H9 (cell line): ENCODE results near the gene HDAC3. TPM values are rescaled to one million over a fixed set of nuclear protein-coding genes. Genes with fewer than 3 reads are reported as not detected.
A peak's percentile ranks its signal among the peaks of the same experiment; 100 is the strongest.

Source experiments
- DNase-seq: peaks from one replicate; pipeline ENCODE4 v3.0.0-alpha.2; 2017
- H2AFZ ChIP-seq: one replicate; pipeline ENCODE4 v1.6.1; 2013; ENCODE audit warnings: mild to moderate bottlenecking, low read length, control low read depth, moderate library complexity
- H2AK5ac ChIP-seq: 2 replicates; pipeline ENCODE4 v1.6.1; 2013; ENCODE audit warnings: low read length, control low read depth, mixed read lengths; ENCODE audit not compliant: insufficient read length
- H2BK120ac ChIP-seq: one replicate; pipeline ENCODE4 v1.6.1; 2013; ENCODE audit warnings: low read depth, mild to moderate bottlenecking, low read length, control low read depth, inconsistent platforms; ENCODE audit not compliant: poor library complexity, severe bottlenecking
- H2BK12ac ChIP-seq: 2 replicates; pipeline ENCODE4 v1.6.1; 2013; ENCODE audit warnings: low read length, control low read depth, mixed read lengths, low read depth; ENCODE audit not compliant: insufficient read length
- H2BK15ac ChIP-seq: 2 replicates; pipeline ENCODE4 v1.6.1; 2013; ENCODE audit warnings: low read depth, low read length, control low read depth
- H2BK20ac ChIP-seq: one replicate; pipeline ENCODE4 v1.6.1; 2013; ENCODE audit warnings: low read depth, mild to moderate bottlenecking, low read length, control low read depth, inconsistent platforms; ENCODE audit not compliant: poor library complexity, severe bottlenecking
- H2BK5ac ChIP-seq: 2 replicates; pipeline ENCODE4 v1.6.1; 2013; ENCODE audit warnings: low read length, control low read depth, mixed read lengths; ENCODE audit not compliant: insufficient read length
- H3K14ac ChIP-seq: 2 replicates; pipeline ENCODE4 v1.6.1; 2013; ENCODE audit warnings: low read length, control low read depth; ENCODE audit not compliant: insufficient read depth
- H3K18ac ChIP-seq: 2 replicates; pipeline ENCODE4 v1.6.1; 2013; ENCODE audit warnings: low read depth, mild to moderate bottlenecking, mixed read lengths, low read length, control low read depth; ENCODE audit not compliant: insufficient read length
- H3K23ac ChIP-seq: 2 replicates; pipeline ENCODE4 v1.6.1; 2013; ENCODE audit warnings: low read length, control low read depth, mixed read lengths, low read depth; ENCODE audit not compliant: insufficient read length
- H3K23me2 ChIP-seq: 2 replicates; pipeline ENCODE4 v1.6.1; 2013; ENCODE audit warnings: low read depth, mild to moderate bottlenecking, mixed read lengths, low read length, control low read depth; ENCODE audit not compliant: insufficient read length, poor library complexity, severe bottlenecking
- H3K27ac ChIP-seq: 2 replicates; pipeline ENCODE4 v1.5.1; 2013; ENCODE audit warnings: low read length, control low read depth, mixed read lengths, low read depth; ENCODE audit not compliant: insufficient read length
- H3K27me3 ChIP-seq: 2 replicates; pipeline ENCODE4 v1.6.1; 2013; ENCODE audit warnings: low read length, control low read depth, inconsistent platforms; ENCODE audit not compliant: insufficient read depth
- H3K4ac ChIP-seq: 2 replicates; pipeline ENCODE4 v1.6.1; 2013; ENCODE audit warnings: low read depth, mild to moderate bottlenecking, control low read depth, inconsistent platforms, low read length, moderate library complexity
- H3K4me1 ChIP-seq: 2 replicates; pipeline ENCODE4 v1.6.1; 2013; ENCODE audit warnings: low read length, control low read depth, inconsistent platforms; ENCODE audit not compliant: insufficient read depth
- H3K4me2 ChIP-seq: 2 replicates; pipeline ENCODE4 v1.6.1; 2013; ENCODE audit warnings: low read length, control low read depth, mixed read lengths; ENCODE audit not compliant: insufficient read length, insufficient read depth
- H3K56ac ChIP-seq: 2 replicates; pipeline ENCODE4 v1.6.1; 2013; ENCODE audit warnings: low read depth, mild to moderate bottlenecking, mixed read lengths, low read length, control low read depth; ENCODE audit not compliant: insufficient read length
- H3K79me1 ChIP-seq: 2 replicates; pipeline ENCODE4 v1.6.1; 2013; ENCODE audit warnings: low read depth, mild to moderate bottlenecking, moderate library complexity, low read length, control low read depth, inconsistent platforms; ENCODE audit not compliant: insufficient read depth, poor library complexity, severe bottlenecking
- H3K79me2 ChIP-seq: 2 replicates; pipeline ENCODE4 v1.6.1; 2013; ENCODE audit warnings: low read length, control low read depth, inconsistent platforms; ENCODE audit not compliant: insufficient read depth
- H3K9ac ChIP-seq: 2 replicates; pipeline ENCODE4 v1.6.1; 2013; ENCODE audit warnings: low read length, control low read depth, mixed read lengths; ENCODE audit not compliant: insufficient read length; ENCODE audit errors: extremely low read depth
- H3K9me3 ChIP-seq: one replicate; pipeline ENCODE4 v1.6.1; 2013; ENCODE audit warnings: low read depth, low read length, inconsistent platforms; ENCODE audit not compliant: control insufficient read depth
- H3T11ph ChIP-seq: one replicate; pipeline ENCODE4 v1.6.1; 2013; ENCODE audit warnings: mild to moderate bottlenecking, low read length, control low read depth, inconsistent platforms
- H4K20me1 ChIP-seq: one replicate; pipeline ENCODE4 v1.6.1; 2013; ENCODE audit not compliant: control insufficient read depth, insufficient read length, insufficient read depth
- H4K5ac ChIP-seq: 2 replicates; pipeline ENCODE4 v1.6.1; 2013; ENCODE audit warnings: low read depth, mild to moderate bottlenecking, mixed read lengths, low read length, control low read depth; ENCODE audit not compliant: insufficient read length
- H4K8ac ChIP-seq: replicated peaks from 2 replicates; pipeline ENCODE4 v1.6.1; 2013; ENCODE audit warnings: low read length, control low read depth, mixed read lengths, low read depth; ENCODE audit not compliant: insufficient read length
- H4K91ac ChIP-seq: 2 replicates; pipeline ENCODE4 v1.6.1; 2013; ENCODE audit warnings: low read depth, mild to moderate bottlenecking, moderate library complexity, mixed read lengths, low read length, control low read depth; ENCODE audit not compliant: insufficient read length
- H3K27ac Mint-ChIP-seq, 3 experiments: 2 replicates in 2 of 3; 3 replicates in 1 of 3; pipeline ENCODE4 v1.8.0; 2020 to 2021; ENCODE audit warnings: mixed read lengths in 3 of 3, mild to moderate bottlenecking in 1 of 3, moderate library complexity in 1 of 3
- H3K27me3 Mint-ChIP-seq: 2 replicates; pipeline ENCODE4 v1.8.0; 2021; ENCODE audit warnings: low read depth, mild to moderate bottlenecking, moderate library complexity, mixed read lengths
- H3K36me3 Mint-ChIP-seq, 3 experiments: 2 replicates in 2 of 3; 3 replicates in 1 of 3; pipeline ENCODE4 v1.8.0; 2020 to 2021; ENCODE audit warnings: low read depth in 3 of 3, mixed read lengths in 3 of 3; ENCODE audit not compliant: insufficient read depth in 1 of 3
- H3K4me1 Mint-ChIP-seq, 2 experiments: 2 replicates each; pipeline ENCODE4 v1.8.0; 2020; ENCODE audit warnings: mixed read lengths in 2 of 2
- H3K4me3 Mint-ChIP-seq, 2 experiments: 2 replicates in 1 of 2; 3 replicates in 1 of 2; pipeline ENCODE4 v1.8.0; 2020 to 2021; ENCODE audit warnings: mild to moderate bottlenecking in 2 of 2, mixed read lengths in 2 of 2, moderate library complexity in 1 of 2
- H3K9me3 Mint-ChIP-seq, 2 experiments: 2 replicates in 1 of 2; 3 replicates in 1 of 2; pipeline ENCODE4 v1.8.0; 2020; ENCODE audit warnings: mild to moderate bottlenecking in 2 of 2, mixed read lengths in 2 of 2, moderate library complexity in 1 of 2
- CTCF ChIP-seq: fragments of 200-600 bp; sonication (generic); conservative IDR thresholded peaks from 3 replicates; pipeline ENCODE4 v1.8.0; 2021; ENCODE audit warnings: antibody characterized with exemption, mild to moderate bottlenecking
- WGBS: extraction: QIAGEN DNeasy Blood & Tissue Kit; methylation state at CpG from one replicate; pipeline ENCODE4 v1.1.7; 2013; ENCODE audit warnings: missing lambda C conversion rate, low lambda C conversion rate, mixed read lengths; ENCODE audit not compliant: insufficient read length; ENCODE audit errors: extremely low coverage; 5-methylcytosine and 5-hydroxymethylcytosine counted together
- total RNA-seq: library from RNA; stranded (reverse); gene quantifications from 2 replicates; pipeline ENCODE4 v1.2.1, GENCODE V29; 2021

The HDAC3 gene
- total RNA-seq, 1 experiment from 2014 or later, result 98.3 TPM

- TF ChIP-seq CTCF, result no peak
- Histone ChIP-seq H3K27me3 (no peaks in the 10 kb centered on the region), H3K79me2 (peaks cover 13% of the 10 kb centered on the region; the same call in 1 of the 2 replicates)
Observed at GRCh38 chr5:141618030-141618803, 18.4 kb downstream of the HDAC3 start.

More at GRCh38 chr5:141618030-141618803, 18.4 kb downstream of the HDAC3 start:
- peaks cover 2% of the 10 kb centered on the region for H3K4me1 ChIP-seq
- WGBS, result no CpG with 5 or more reads among the region's 36 CpGs
- H3K4me2 ChIP-seq, result peak overlapping the region; percentile 86
- no peak overlapping the region for H4K91ac ChIP-seq
- H2BK5ac ChIP-seq, result no peak overlapping the region
- no peak overlapping the region; the same call in 1 of the 2 replicates for H3K14ac ChIP-seq
- no peak overlapping the region for H4K8ac ChIP-seq
- no peak overlapping the region for H2BK120ac ChIP-seq
- peak overlapping the region; percentile 91 to 98 for H3K4me3 Mint-ChIP-seq
- H3K27ac Mint-ChIP-seq, result peak overlapping the region; percentile 96 to 99 (median 96)
- no peak overlapping the region for H2BK20ac ChIP-seq
- peaks cover 0 to 3% of the 10 kb centered on the region in 2 experiments; a peak in 1 of 5 replicates for H3K9me3 Mint-ChIP-seq
- peaks cover 38 to 43% of the 10 kb centered on the region in 2 experiments for H3K4me1 Mint-ChIP-seq
- H3K27me3 Mint-ChIP-seq, result no peaks in the 10 kb centered on the region
- H3K79me1 ChIP-seq, result no peaks in the 10 kb centered on the region
- H3K9me3 ChIP-seq, result no peaks in the 10 kb centered on the region
- peak overlapping the region; percentile 52 for H3K9ac ChIP-seq
- H3K18ac ChIP-seq, result no peak overlapping the region
- no peak overlapping the region for H4K5ac ChIP-seq
- H2AFZ ChIP-seq, result no peak overlapping the region
- no peaks in the 10 kb centered on the region for H3K23me2 ChIP-seq
- H2BK15ac ChIP-seq, result no peak overlapping the region
- H2BK12ac ChIP-seq, result no peak overlapping the region
- no peak overlapping the region for H3K23ac ChIP-seq
- no peak overlapping the region for H3K4ac ChIP-seq
- H3K27ac ChIP-seq, result no peak overlapping the region
- H3K56ac ChIP-seq, result no peak overlapping the region
- no peaks in the 10 kb centered on the region for H4K20me1 ChIP-seq
- peak; percentile 72 for DNase-seq
- peaks cover 5 to 28% (median 20%) of the 10 kb centered on the region in 3 experiments; a peak in 5 of 7 replicates for H3K36me3 Mint-ChIP-seq
- H2AK5ac ChIP-seq, result no peak overlapping the region
- H3T11ph ChIP-seq, result no peak overlapping the region
